DND-41 (cell line): ENCODE measurements around the gene SLC9A2.

ENCODE experiments used
- EZH2 ChIP-seq: IDR thresholded peaks from 3 replicates; pipeline ENCODE4 v1.6.1; 2012; ENCODE audit warnings: borderline replicate concordance, low read depth, mild to moderate bottlenecking, moderate library complexity, low read length, inconsistent platforms; ENCODE audit not compliant: severe bottlenecking
- TF ChIP-seq, protein P1 (sequence below): IDR thresholded peaks from 2 replicates; pipeline ENCODE4 v1.5.1; 2012; ENCODE audit warnings: borderline replicate concordance, low read length, moderate library complexity, mild to moderate bottlenecking; ENCODE audit not compliant: poor library complexity, severe bottlenecking; ENCODE audit errors: extremely low read depth

DNA sequence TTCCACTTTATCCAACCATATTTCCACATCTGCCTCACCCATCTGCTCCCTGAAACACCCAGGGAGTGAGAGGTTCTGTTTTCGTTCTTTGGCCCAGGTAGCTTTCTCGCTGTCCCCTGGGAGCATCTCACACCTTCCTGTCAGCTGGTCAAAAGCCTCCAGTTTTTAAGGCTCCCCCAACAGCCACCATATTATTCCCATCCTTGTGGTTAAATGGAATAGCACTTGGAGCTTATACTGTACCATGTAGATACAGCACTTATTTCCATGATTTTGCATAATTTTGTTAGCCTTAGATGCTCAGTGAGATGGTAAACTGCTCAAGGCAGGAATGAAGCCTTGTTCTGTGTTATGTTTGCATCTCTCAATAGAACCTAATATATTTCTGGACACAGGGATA is 84.0 kb downstream of the SLC9A2 start:
- TF ChIP-seq, protein P1, sequence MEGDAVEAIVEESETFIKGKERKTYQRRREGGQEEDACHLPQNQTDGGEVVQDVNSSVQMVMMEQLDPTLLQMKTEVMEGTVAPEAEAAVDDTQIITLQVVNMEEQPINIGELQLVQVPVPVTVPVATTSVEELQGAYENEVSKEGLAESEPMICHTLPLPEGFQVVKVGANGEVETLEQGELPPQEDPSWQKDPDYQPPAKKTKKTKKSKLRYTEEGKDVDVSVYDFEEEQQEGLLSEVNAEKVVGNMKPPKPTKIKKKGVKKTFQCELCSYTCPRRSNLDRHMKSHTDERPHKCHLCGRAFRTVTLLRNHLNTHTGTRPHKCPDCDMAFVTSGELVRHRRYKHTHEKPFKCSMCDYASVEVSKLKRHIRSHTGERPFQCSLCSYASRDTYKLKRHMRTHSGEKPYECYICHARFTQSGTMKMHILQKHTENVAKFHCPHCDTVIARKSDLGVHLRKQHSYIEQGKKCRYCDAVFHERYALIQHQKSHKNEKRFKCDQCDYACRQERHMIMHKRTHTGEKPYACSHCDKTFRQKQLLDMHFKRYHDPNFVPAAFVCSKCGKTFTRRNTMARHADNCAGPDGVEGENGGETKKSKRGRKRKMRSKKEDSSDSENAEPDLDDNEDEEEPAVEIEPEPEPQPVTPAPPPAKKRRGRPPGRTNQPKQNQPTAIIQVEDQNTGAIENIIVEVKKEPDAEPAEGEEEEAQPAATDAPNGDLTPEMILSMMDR: no peak
- no peak for TF ChIP-seq EZH2
